ENCODE results near the gene FAM229A.

FAM229A gene

GRCh38 chr1:32341186-32341757 lies 21.0 kb downstream of the FAM229A start:
- Histone ChIP-seq H3K36me3 (ENCODE audit: control insufficient read depth, insufficient read depth, low read length) (no peaks in the 10 kb centered on the region), H3K4me1 (ENCODE audit: control insufficient read depth, insufficient read depth, low read length) (peaks cover 12% of the 10 kb centered on the region), H3K4me3 (ENCODE audit: low read depth, low read length) (no peak overlapping the region), H3K9ac (ENCODE audit: low read depth, low read length) (no peak overlapping the region), H3K9me3 (ENCODE audit: control insufficient read depth, insufficient read depth, low read length) (no peaks in the 10 kb centered on the region), H3K27me3 (ENCODE audit: control insufficient read depth, insufficient read depth, low read length) (peaks cover 9% of the 10 kb centered on the region)

GRCh38 chr1:32339363-32339978 lies 22.8 kb downstream of the FAM229A start:
- Histone ChIP-seq H3K9me3 (ENCODE audit: control insufficient read depth, insufficient read depth, low read length) (no peaks in the 10 kb centered on the region), H3K36me3 (ENCODE audit: control insufficient read depth, insufficient read depth, low read length) (peaks cover 3% of the 10 kb centered on the region), H3K27me3 (ENCODE audit: control insufficient read depth, insufficient read depth, low read length) (peaks cover 4% of the 10 kb centered on the region), H3K9ac (ENCODE audit: low read depth, low read length) (no peak overlapping the region), H3K4me1 (ENCODE audit: control insufficient read depth, insufficient read depth, low read length) (peaks cover 12% of the 10 kb centered on the region), H3K4me3 (ENCODE audit: low read depth, low read length) (no peak overlapping the region)

GRCh38 chr1:32338637-32339145 lies 23.6 kb downstream of the FAM229A start:
- H3K36me3 ChIP-seq (ENCODE audit: control insufficient read depth, insufficient read depth, low read length): peaks cover 9% of the 10 kb centered on the region
- peaks cover 4% of the 10 kb centered on the region for H3K27me3 ChIP-seq (ENCODE audit: control insufficient read depth, insufficient read depth, low read length)
- no peak overlapping the region for H3K4me3 ChIP-seq (ENCODE audit: low read depth, low read length)
- H3K9ac ChIP-seq (ENCODE audit: low read depth, low read length): no peak overlapping the region
- no peaks in the 10 kb centered on the region for H3K9me3 ChIP-seq (ENCODE audit: control insufficient read depth, insufficient read depth, low read length)
- peaks cover 14% of the 10 kb centered on the region for H3K4me1 ChIP-seq (ENCODE audit: control insufficient read depth, insufficient read depth, low read length)

- Histone ChIP-seq H3K9ac (ENCODE audit: low read depth, low read length) (no peak overlapping the region), H3K9me3 (ENCODE audit: control insufficient read depth, insufficient read depth, low read length) (no peaks in the 10 kb centered on the region), H3K4me3 (ENCODE audit: low read depth, low read length) (no peak overlapping the region), H3K36me3 (ENCODE audit: control insufficient read depth, insufficient read depth, low read length) (peaks cover 9% of the 10 kb centered on the region), H3K27me3 (ENCODE audit: control insufficient read depth, insufficient read depth, low read length) (peaks cover 4% of the 10 kb centered on the region), H3K4me1 (ENCODE audit: control insufficient read depth, insufficient read depth, low read length) (peaks cover 14% of the 10 kb centered on the region)
Measured at GRCh38 chr1:32337855-32338636, 24.2 kb downstream of the FAM229A start.

- H3K9ac ChIP-seq (ENCODE audit: low read depth, low read length): no peak overlapping the region
Measured at GRCh38 chr1:32336963-32337675, 25.2 kb downstream of the FAM229A start.

GRCh38 chr1:32336591-32336932 lies 25.7 kb downstream of the FAM229A start:
- H3K36me3 ChIP-seq (ENCODE audit: control insufficient read depth, insufficient read depth, low read length): peaks cover 21% of the 10 kb centered on the region
- H3K4me1 ChIP-seq (ENCODE audit: control insufficient read depth, insufficient read depth, low read length): peaks cover 14% of the 10 kb centered on the region
- no peak overlapping the region for H3K9ac ChIP-seq (ENCODE audit: low read depth, low read length)
- no peaks in the 10 kb centered on the region for H3K9me3 ChIP-seq (ENCODE audit: control insufficient read depth, insufficient read depth, low read length)
- H3K27me3 ChIP-seq (ENCODE audit: control insufficient read depth, insufficient read depth, low read length): peaks cover 4% of the 10 kb centered on the region
- peak overlapping the region; percentile 66 for H3K4me3 ChIP-seq (ENCODE audit: low read depth, low read length)

More at GRCh38 chr1:32336963-32337675, 25.2 kb downstream of the FAM229A start:
- Histone ChIP-seq H3K27me3 (ENCODE audit: control insufficient read depth, insufficient read depth, low read length) (peaks cover 4% of the 10 kb centered on the region), H3K4me3 (ENCODE audit: low read depth, low read length) (peak overlapping the region; percentile 66), H3K9me3 (ENCODE audit: control insufficient read depth, insufficient read depth, low read length) (no peaks in the 10 kb centered on the region), H3K36me3 (ENCODE audit: control insufficient read depth, insufficient read depth, low read length) (peaks cover 17% of the 10 kb centered on the region), H3K4me1 (ENCODE audit: control insufficient read depth, insufficient read depth, low read length) (peaks cover 14% of the 10 kb centered on the region)

- Histone ChIP-seq H3K4me1 (ENCODE audit: control insufficient read depth, insufficient read depth, low read length) (peaks cover 12% of the 10 kb centered on the region), H3K27me3 (ENCODE audit: control insufficient read depth, insufficient read depth, low read length) (peaks cover 4% of the 10 kb centered on the region), H3K36me3 (ENCODE audit: control insufficient read depth, insufficient read depth, low read length) (peaks cover 25% of the 10 kb centered on the region), H3K9ac (ENCODE audit: low read depth, low read length) (peak within 1 kb of the TSS; percentile 88), H3K4me3 (ENCODE audit: low read depth, low read length) (peak within 1 kb of the TSS; percentile 85), H3K9me3 (ENCODE audit: control insufficient read depth, insufficient read depth, low read length) (no peaks in the 10 kb centered on the region)
Measured at GRCh38 chr1:32335790-32336590, 26.3 kb downstream of the FAM229A start, which contains the start of gene MARCKSL1. Gene MARCKSL1 (minus strand): TSS chr1:32336233. CDS start chr1:32336033, 200 bp downstream.

GRCh38 chr1:32335535-32335789 lies 26.8 kb downstream of the FAM229A start:
- Histone ChIP-seq H3K4me1 (ENCODE audit: control insufficient read depth, insufficient read depth, low read length) (peaks cover 12% of the 10 kb centered on the region), H3K36me3 (ENCODE audit: control insufficient read depth, insufficient read depth, low read length) (peaks cover 29% of the 10 kb centered on the region), H3K9ac (ENCODE audit: low read depth, low read length) (peak overlapping the region; percentile 88), H3K27me3 (ENCODE audit: control insufficient read depth, insufficient read depth, low read length) (peaks cover 4% of the 10 kb centered on the region), H3K9me3 (ENCODE audit: control insufficient read depth, insufficient read depth, low read length) (no peaks in the 10 kb centered on the region), H3K4me3 (ENCODE audit: low read depth, low read length) (peak overlapping the region; percentile 85)

- peak overlapping the region; percentile 88 for H3K9ac ChIP-seq (ENCODE audit: low read depth, low read length)
- peaks cover 4% of the 10 kb centered on the region for H3K27me3 ChIP-seq (ENCODE audit: control insufficient read depth, insufficient read depth, low read length)
- peaks cover 31% of the 10 kb centered on the region for H3K36me3 ChIP-seq (ENCODE audit: control insufficient read depth, insufficient read depth, low read length)
- peak overlapping the region; percentile 85 for H3K4me3 ChIP-seq (ENCODE audit: low read depth, low read length)
- H3K9me3 ChIP-seq (ENCODE audit: control insufficient read depth, insufficient read depth, low read length): no peaks in the 10 kb centered on the region
- H3K4me1 ChIP-seq (ENCODE audit: control insufficient read depth, insufficient read depth, low read length): peaks cover 12% of the 10 kb centered on the region
Measured at GRCh38 chr1:32334864-32335534, 27.3 kb downstream of the FAM229A start.

- peaks cover 32% of the 10 kb centered on the region for H3K36me3 ChIP-seq (ENCODE audit: control insufficient read depth, insufficient read depth, low read length)
- no peaks in the 10 kb centered on the region for H3K9me3 ChIP-seq (ENCODE audit: control insufficient read depth, insufficient read depth, low read length)
- H3K27me3 ChIP-seq (ENCODE audit: control insufficient read depth, insufficient read depth, low read length): peaks cover 4% of the 10 kb centered on the region
- H3K4me1 ChIP-seq (ENCODE audit: control insufficient read depth, insufficient read depth, low read length): peaks cover 12% of the 10 kb centered on the region
- peak overlapping the region; percentile 85 for H3K4me3 ChIP-seq (ENCODE audit: low read depth, low read length)
- peak overlapping the region; percentile 88 for H3K9ac ChIP-seq (ENCODE audit: low read depth, low read length)
Measured at GRCh38 chr1:32334274-32334861, 27.9 kb downstream of the FAM229A start.
